ENCODE data around the gene SH3PXD2A. TPM values are rescaled to one million over a fixed set of nuclear protein-coding genes. Genes with fewer than 3 reads are reported as not detected.

Gene SH3PXD2A
- total and polyA plus RNA-seq, 3 donors from 2014 or later = 10.8 to 12.1 (median 12.0) TPM

DNA sequence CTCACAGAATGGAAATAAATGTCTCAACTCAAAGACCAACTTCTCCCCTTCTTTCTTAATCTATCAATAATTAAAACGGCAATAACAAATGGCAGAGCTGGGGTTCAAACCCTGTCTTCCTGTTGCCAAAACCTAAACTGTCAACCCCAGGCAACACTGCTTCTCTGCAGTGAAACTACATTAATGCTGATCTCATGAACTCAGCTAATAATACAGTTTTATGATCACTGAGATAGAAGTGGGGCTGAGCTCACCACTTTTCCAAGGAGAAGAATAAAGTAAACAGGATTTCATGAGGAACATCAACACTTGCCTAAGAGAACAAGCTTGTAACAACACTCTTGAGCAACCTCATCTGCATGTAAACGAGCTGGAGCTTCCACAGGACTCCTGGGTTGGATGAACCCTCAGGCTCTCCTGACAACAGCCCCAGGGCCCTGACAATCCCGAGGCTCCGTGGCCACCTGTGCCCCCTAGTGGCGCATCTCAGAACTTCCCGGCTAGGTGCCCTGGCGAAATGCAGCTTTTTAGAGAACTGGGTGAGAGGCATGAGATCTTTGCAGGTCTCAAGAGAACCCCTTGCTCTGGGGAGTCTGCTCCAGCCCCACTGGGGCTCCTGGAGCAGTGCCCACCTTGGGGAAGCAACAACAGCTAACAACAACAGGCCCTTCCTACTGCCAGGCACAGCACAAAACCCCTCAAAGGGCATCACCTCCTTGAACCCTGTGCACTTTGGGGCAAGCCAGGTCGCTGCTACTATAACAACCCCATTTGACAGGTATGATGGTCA is 169.3 kb downstream of the SH3PXD2A start:
- 33 to 39% methylated on average over 5 to 8 of the region's 8 CpGs for WGBS, 2 donors
- H3K4me1 ChIP-seq = peaks cover 2% of the 10 kb centered on the region

GRCh38 chr10:103683851-103684250 is 171.5 kb downstream of the SH3PXD2A start:
- H3K4me1 ChIP-seq = peaks cover 6% of the 10 kb centered on the region
- no peaks in the 10 kb centered on the region for H3K27me3 ChIP-seq
- intact Hi-C loops (cut with DNase I; ENCODE audit: low total_unique reads) = no loop called here
- H3K27ac ChIP-seq = no peak overlapping the region
- H3K4me3 ChIP-seq = no peak overlapping the region
- H3K9me3 ChIP-seq = no peaks in the 10 kb centered on the region
- no peak for TF ChIP-seq POLR2A (IDR thresholded peaks at IDR 0.05)
- TF ChIP-seq, protein P1, sequence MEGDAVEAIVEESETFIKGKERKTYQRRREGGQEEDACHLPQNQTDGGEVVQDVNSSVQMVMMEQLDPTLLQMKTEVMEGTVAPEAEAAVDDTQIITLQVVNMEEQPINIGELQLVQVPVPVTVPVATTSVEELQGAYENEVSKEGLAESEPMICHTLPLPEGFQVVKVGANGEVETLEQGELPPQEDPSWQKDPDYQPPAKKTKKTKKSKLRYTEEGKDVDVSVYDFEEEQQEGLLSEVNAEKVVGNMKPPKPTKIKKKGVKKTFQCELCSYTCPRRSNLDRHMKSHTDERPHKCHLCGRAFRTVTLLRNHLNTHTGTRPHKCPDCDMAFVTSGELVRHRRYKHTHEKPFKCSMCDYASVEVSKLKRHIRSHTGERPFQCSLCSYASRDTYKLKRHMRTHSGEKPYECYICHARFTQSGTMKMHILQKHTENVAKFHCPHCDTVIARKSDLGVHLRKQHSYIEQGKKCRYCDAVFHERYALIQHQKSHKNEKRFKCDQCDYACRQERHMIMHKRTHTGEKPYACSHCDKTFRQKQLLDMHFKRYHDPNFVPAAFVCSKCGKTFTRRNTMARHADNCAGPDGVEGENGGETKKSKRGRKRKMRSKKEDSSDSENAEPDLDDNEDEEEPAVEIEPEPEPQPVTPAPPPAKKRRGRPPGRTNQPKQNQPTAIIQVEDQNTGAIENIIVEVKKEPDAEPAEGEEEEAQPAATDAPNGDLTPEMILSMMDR (IDR thresholded peaks at IDR 0.05) = no peak
- no peak for DNase-seq
- H3K36me3 ChIP-seq (ENCODE audit: low read depth, missing control alignments) = no peaks in the 10 kb centered on the region
- WGBS, 2 donors = 86 to 89% methylated on average over 2 to 4 of the region's 4 CpGs

More for the DNA sequence above, 169.3 kb downstream of the SH3PXD2A start:
- no peaks in the 10 kb centered on the region for H3K9me3 ChIP-seq
- no peak overlapping the region for H3K27ac ChIP-seq
- peak; percentile 88 for DNase-seq
- intact Hi-C loops (cut with DNase I; ENCODE audit: low total_unique reads) = no loop called here
- H3K4me3 ChIP-seq = no peak overlapping the region
- no peaks in the 10 kb centered on the region for H3K36me3 ChIP-seq (ENCODE audit: low read depth, missing control alignments)
- H3K27me3 ChIP-seq = no peaks in the 10 kb centered on the region
- TF ChIP-seq POLR2A (IDR thresholded peaks at IDR 0.05) = no peak
- TF ChIP-seq, protein P1 (IDR thresholded peaks at IDR 0.05) = peak; percentile 91 to 99 (median 97)

DNA sequence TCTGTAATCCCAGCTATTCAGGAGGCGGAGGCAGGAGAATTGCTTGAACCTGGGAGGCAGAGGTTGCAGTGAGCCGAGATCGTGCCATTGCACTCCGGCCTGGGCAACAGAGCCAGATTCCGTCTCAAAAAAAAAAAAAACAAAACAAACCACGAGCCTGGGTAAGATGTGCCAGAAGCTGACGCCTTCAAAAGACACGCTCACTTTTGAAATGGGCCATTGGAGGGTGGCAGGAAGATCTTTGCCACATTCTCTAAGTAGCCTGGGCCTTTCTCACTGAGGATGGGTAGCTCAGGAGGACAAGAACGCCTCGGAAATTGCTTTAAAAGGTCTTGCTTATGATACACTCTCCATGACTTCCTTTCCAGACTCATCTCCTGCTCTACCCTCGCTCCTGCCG is 172.7 kb downstream of the SH3PXD2A start:
- H3K9me3 ChIP-seq = no peaks in the 10 kb centered on the region
- WGBS, 2 donors = 91 to 94% methylated on average over 12 of the region's 12 CpGs
- TF ChIP-seq, protein P1 (IDR thresholded peaks at IDR 0.05) = no peak
- TF ChIP-seq POLR2A (IDR thresholded peaks at IDR 0.05) = no peak
- H3K27ac ChIP-seq = no peak overlapping the region
- H3K4me3 ChIP-seq = no peak overlapping the region
- no peaks in the 10 kb centered on the region for H3K36me3 ChIP-seq (ENCODE audit: low read depth, missing control alignments)
- intact Hi-C loops (cut with DNase I; ENCODE audit: low total_unique reads) = no loop called here
- peaks cover 18% of the 10 kb centered on the region for H3K4me1 ChIP-seq
- H3K27me3 ChIP-seq = no peaks in the 10 kb centered on the region
- no peak for DNase-seq

DNA sequence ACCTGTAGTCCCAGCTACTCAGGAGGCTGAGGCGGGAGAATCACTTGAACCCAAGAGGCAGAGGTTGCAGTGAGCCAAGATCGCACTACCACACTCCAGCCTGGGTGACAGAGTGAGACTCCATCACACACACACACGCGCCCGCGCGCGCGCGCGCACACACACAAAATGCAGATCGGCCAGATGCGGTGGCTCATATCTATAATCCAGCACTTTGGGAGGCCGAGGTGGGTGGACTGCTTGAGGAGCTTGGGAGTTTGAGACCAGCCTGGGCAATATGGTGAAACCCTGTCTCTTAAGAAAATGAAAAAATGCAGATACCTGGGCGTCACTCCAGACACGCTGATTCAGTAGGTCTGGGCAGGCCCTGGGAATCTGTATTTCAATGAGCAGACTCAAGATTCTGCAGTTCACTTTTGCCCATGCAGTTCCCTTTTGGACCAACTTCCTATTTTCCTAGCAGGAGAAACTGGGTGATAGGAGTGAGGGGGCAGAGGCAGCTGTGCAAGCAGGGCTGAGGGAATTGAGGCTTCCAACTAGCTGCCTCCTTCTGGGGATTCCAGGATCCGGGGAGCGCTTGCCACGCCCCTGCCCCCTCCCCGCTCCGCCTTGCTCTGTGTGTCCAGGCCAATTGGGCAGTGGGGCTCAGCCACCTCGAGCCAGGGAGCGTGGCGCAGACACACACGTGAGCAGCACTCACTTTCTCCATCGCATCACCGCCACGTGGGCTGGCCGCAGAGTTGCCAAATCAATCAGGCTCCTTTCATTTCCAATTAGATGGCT is 173.6 kb downstream of the SH3PXD2A start:
- no peak overlapping the region for H3K27ac ChIP-seq
- no peaks in the 10 kb centered on the region for H3K36me3 ChIP-seq (ENCODE audit: low read depth, missing control alignments)
- intact Hi-C loops (cut with DNase I; ENCODE audit: low total_unique reads) = no loop called here
- peaks cover 20% of the 10 kb centered on the region for H3K4me1 ChIP-seq
- no peak overlapping the region for H3K4me3 ChIP-seq
- no peaks in the 10 kb centered on the region for H3K9me3 ChIP-seq
- H3K27me3 ChIP-seq = no peaks in the 10 kb centered on the region
- 87 to 89% methylated on average over 22 to 29 of the region's 29 CpGs for WGBS, 2 donors
- TF ChIP-seq, protein P1 (IDR thresholded peaks at IDR 0.05) = no peak
- TF ChIP-seq POLR2A (IDR thresholded peaks at IDR 0.05) = no peak
- DNase-seq = no peak
